Vagina (tissue), 2 donors: ENCODE measurements around the gene TSPAN4.

Source experiments
- POLR2A ChIP-seq, 2 donors: fragments of 450-650 bp; IDR thresholded peaks; one replicate each; pipeline ENCODE4 v1.6.1; 2017; ENCODE audit warnings: antibody characterized with exemption in 2 of 2, mild to moderate bottlenecking in 2 of 2, moderate library complexity in 2 of 2
- POLR2AphosphoS5 ChIP-seq, 2 donors: sonication (generic); formaldehyde crosslinking; IDR thresholded peaks; one replicate each; pipeline ENCODE4 v1.9.0; 2017; ENCODE audit warnings: antibody characterized with exemption in 2 of 2, mild to moderate bottlenecking in 2 of 2, low read depth in 1 of 2; ENCODE audit not compliant: insufficient read depth in 1 of 2
- TF ChIP-seq, protein P1 (sequence below), 3 experiments: fragments of 450-650 bp in 2 of 3; fragments of 200-600 bp in 1 of 3; sonication (generic) in 1 of 3; IDR thresholded peaks; one replicate each; pipeline ENCODE4 v1.5.1; 2017 to 2019; ENCODE audit warnings: antibody characterized with exemption in 3 of 3, mild to moderate bottlenecking in 2 of 3, moderate library complexity in 2 of 3

DNA sequence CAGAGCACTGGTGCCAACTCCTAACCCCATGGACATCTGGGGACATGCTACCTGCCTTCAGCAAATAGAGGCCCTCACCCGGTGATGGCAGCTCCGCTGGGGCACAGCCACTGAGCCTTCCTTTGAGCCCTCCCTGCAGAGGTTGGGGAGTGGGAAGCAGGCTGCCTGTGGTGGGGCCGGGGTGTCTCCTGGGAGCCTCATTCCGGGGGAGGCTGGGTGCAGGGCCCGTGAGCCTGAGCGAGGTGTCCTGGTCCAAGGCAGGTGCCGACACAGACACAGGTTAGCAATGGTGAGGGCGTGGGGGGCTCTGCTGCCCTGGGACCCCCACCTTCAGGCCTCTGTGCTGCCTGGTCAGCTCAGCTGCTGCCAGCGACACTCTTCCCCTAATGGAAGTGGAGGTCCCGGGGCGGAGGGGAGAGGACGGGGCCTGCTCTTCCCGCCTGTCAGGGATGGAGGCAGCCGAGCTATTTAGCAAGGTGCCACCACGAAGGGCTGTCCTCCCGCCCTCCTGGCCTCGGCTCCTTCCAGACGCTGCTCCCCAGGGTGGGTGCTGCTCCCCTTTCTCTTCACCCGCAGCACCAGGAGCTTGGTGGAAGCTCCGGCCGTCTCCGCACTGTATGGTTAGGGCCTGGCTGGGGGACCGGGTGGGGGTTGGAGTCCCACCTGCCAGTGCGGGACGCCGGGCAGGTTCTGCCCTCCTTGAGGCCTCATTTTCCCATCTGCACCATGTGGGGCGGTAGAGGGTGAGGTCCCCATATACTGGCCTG is 11.2 kb downstream of the TSPAN4 start:
- TF ChIP-seq, protein P1, sequence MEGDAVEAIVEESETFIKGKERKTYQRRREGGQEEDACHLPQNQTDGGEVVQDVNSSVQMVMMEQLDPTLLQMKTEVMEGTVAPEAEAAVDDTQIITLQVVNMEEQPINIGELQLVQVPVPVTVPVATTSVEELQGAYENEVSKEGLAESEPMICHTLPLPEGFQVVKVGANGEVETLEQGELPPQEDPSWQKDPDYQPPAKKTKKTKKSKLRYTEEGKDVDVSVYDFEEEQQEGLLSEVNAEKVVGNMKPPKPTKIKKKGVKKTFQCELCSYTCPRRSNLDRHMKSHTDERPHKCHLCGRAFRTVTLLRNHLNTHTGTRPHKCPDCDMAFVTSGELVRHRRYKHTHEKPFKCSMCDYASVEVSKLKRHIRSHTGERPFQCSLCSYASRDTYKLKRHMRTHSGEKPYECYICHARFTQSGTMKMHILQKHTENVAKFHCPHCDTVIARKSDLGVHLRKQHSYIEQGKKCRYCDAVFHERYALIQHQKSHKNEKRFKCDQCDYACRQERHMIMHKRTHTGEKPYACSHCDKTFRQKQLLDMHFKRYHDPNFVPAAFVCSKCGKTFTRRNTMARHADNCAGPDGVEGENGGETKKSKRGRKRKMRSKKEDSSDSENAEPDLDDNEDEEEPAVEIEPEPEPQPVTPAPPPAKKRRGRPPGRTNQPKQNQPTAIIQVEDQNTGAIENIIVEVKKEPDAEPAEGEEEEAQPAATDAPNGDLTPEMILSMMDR (IDR thresholded peaks at IDR 0.05) = no peak
- TF ChIP-seq POLR2A (IDR thresholded peaks at IDR 0.05) (no peak), POLR2AphosphoS5 (IDR thresholded peaks at IDR 0.05; ENCODE audit: insufficient read depth in 1 of 2, low read depth in 1 of 2) (no peak)
